ENCODE data around the gene TNK2.
A peak's percentile ranks its signal among the peaks of the same experiment; 100 is the strongest.

TNK2 gene

GRCh38 chr3:195860456-195860855, 47.9 kb downstream of the TNK2 start:
- DNase-seq (ENCODE audit: extremely low read depth, low read depth) = no peak

GRCh38 chr3:195859846-195860411, 48.4 kb downstream of the TNK2 start:
- no peak overlapping the region for H3K4me3 ChIP-seq (replicated peaks; ENCODE audit: low read depth, low read length)
- no peak for DNase-seq (ENCODE audit: extremely low read depth, low read depth)
- TF ChIP-seq, protein P1, sequence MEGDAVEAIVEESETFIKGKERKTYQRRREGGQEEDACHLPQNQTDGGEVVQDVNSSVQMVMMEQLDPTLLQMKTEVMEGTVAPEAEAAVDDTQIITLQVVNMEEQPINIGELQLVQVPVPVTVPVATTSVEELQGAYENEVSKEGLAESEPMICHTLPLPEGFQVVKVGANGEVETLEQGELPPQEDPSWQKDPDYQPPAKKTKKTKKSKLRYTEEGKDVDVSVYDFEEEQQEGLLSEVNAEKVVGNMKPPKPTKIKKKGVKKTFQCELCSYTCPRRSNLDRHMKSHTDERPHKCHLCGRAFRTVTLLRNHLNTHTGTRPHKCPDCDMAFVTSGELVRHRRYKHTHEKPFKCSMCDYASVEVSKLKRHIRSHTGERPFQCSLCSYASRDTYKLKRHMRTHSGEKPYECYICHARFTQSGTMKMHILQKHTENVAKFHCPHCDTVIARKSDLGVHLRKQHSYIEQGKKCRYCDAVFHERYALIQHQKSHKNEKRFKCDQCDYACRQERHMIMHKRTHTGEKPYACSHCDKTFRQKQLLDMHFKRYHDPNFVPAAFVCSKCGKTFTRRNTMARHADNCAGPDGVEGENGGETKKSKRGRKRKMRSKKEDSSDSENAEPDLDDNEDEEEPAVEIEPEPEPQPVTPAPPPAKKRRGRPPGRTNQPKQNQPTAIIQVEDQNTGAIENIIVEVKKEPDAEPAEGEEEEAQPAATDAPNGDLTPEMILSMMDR (IDR thresholded peaks at IDR 0.05; ENCODE audit: low read depth, low read length, missing control alignments) = no peak

More at GRCh38 chr3:195860456-195860855, 47.9 kb downstream of the TNK2 start:
- TF ChIP-seq, protein P1 (IDR thresholded peaks at IDR 0.05; ENCODE audit: low read depth, low read length, missing control alignments) = no peak
- no peak overlapping the region for H3K4me3 ChIP-seq (replicated peaks; ENCODE audit: low read depth, low read length)

GRCh38 chr3:195859061-195859845, 49.1 kb downstream of the TNK2 start:
- TF ChIP-seq, protein P1 (IDR thresholded peaks at IDR 0.05; ENCODE audit: low read depth, low read length, missing control alignments) = peak; percentile 97
- DNase-seq (ENCODE audit: extremely low read depth, low read depth) = no peak
- H3K4me3 ChIP-seq (replicated peaks; ENCODE audit: low read depth, low read length) = no peak overlapping the region

DNA sequence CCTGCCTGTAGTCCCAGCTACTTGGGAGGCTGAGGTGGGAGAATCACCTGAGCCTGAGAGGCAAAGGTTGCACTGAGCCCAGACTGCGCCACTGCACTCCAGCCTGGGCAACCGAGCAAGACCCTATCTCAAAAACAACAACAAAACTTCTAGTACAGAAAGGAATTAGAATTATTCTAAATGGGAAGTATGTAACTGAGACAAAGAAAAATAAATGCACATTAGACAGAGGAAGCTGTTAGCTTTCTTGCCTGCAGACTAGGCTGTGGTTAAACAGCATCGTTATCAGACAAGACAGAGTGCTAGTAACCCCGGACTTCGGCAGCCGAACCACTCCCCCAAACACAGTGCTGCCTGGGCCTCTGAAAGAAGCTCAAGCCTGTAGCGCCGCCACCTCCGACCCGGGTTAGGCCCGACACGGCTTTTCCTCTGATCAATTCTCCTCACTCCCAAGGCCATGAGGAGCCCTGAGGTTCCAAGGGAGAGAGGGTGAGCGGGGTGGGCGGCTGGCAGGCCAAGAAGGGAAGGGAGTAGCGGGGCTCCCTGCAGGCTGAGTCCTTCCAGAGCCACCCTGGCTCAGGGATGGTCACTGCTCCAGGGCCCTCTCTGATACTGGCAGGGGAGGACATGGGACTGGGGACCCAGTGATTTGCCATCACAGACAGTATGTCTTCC, 51.8 kb downstream of the TNK2 start:
- no peak overlapping the region for H3K4me3 ChIP-seq (replicated peaks; ENCODE audit: low read depth, low read length)
- DNase-seq (ENCODE audit: extremely low read depth, low read depth) = no peak
- TF ChIP-seq, protein P1 (IDR thresholded peaks at IDR 0.05; ENCODE audit: low read depth, low read length, missing control alignments) = no peak

- TF ChIP-seq, protein P1 (IDR thresholded peaks at IDR 0.05; ENCODE audit: low read depth, low read length, missing control alignments) = no peak
- no peak overlapping the region for H3K4me3 ChIP-seq (replicated peaks; ENCODE audit: low read depth, low read length)
Observed at GRCh38 chr3:195855471-195856409, 52.6 kb downstream of the TNK2 start.

DNA sequence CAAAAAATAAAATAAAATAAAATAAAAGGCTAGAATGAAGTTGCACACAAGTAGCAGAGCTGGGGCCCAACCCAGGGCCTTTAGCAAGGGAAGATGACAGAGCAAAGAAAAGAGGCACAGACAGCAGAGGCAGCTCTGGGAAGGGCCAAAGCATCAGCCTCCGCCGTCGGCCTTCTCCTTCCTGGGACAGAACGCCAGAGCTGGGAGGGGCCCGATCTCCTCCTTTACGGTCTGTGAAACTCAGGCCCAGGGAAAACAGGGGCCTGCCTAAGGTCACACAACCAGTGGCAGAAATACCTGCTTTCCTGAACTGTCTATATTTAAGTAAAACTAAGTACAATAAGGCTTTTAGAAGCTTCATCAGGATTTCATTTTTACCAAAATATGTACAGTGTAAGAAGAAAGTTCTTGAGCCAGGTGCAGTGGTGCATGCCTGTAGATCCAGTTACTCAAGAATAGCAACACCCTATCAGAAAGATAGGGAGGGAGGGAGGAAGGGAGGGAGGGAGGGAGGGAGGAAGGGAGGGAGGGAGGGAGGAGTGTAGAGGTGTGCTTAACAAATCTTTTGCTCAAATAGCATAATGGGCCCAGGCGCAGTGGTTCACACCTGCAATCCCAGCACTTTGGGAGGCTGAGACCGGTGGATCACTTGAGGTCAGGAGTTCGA, 53.6 kb downstream of the TNK2 start:
- no peak for DNase-seq (ENCODE audit: extremely low read depth, low read depth)
- H3K4me3 ChIP-seq (replicated peaks; ENCODE audit: low read depth, low read length) = no peak overlapping the region
- TF ChIP-seq, protein P1 (IDR thresholded peaks at IDR 0.05; ENCODE audit: low read depth, low read length, missing control alignments) = no peak

More at GRCh38 chr3:195855471-195856409, 52.6 kb downstream of the TNK2 start:
- no peak for DNase-seq (ENCODE audit: extremely low read depth, low read depth)
